Coronary artery (tissue), 2 donors: ENCODE results near the gene MBP.

Experiments used
- DNase-seq: peaks from one replicate; pipeline ENCODE4 v3.0.0-alpha.2; 2017; ENCODE audit warnings: low spot score
- H3K27ac ChIP-seq, 2 donors: fragments of 200-600 bp; sonication (generic); one replicate each; pipeline ENCODE4 v1.5.1; 2016 to 2019
- H3K4me3 ChIP-seq: fragments of 200-600 bp; sonication (generic); 2 replicates; pipeline ENCODE4 v1.5.1; 2016; ENCODE audit warnings: mild to moderate bottlenecking, moderate library complexity
- CTCF ChIP-seq: fragments of 200-600 bp; sonication (generic); IDR thresholded peaks from one replicate; pipeline ENCODE4 v1.5.1; 2019; ENCODE audit warnings: antibody characterized with exemption

Gene MBP

GRCh38 chr18:77098538-77099174 is 33.9 kb downstream of the MBP start:
- DNase-seq: no peak
- peak overlapping the region in 1 of 2 donors; percentile 65 for H3K27ac ChIP-seq
- H3K4me3 ChIP-seq: peak overlapping the region; percentile 42
- TF ChIP-seq CTCF: no peak

GRCh38 chr18:77098029-77098428 is 34.6 kb downstream of the MBP start:
- DNase-seq: no peak
- H3K27ac ChIP-seq: peak overlapping the region in 1 of 2 donors; percentile 65
- TF ChIP-seq CTCF: no peak

GRCh38 chr18:77096936-77097886 is 35.4 kb downstream of the MBP start:
- DNase-seq: no peak
- no peak for TF ChIP-seq CTCF
- Histone ChIP-seq H3K4me3 (no peak overlapping the region), H3K27ac (no peak overlapping the region)

More at GRCh38 chr18:77098029-77098428, 34.6 kb downstream of the MBP start:
- H3K4me3 ChIP-seq: peak overlapping the region; percentile 42

GRCh38 chr18:77095391-77096371 is 36.9 kb downstream of the MBP start:
- TF ChIP-seq CTCF: no peak
- DNase-seq: peak; percentile 29
- no peak overlapping the region for H3K27ac ChIP-seq
- no peak overlapping the region for H3K4me3 ChIP-seq

GRCh38 chr18:77093586-77093985 is 39.0 kb downstream of the MBP start:
- no peak overlapping the region for H3K4me3 ChIP-seq
- H3K27ac ChIP-seq: no peak overlapping the region
- no peak for DNase-seq
- no peak for TF ChIP-seq CTCF

GRCh38 chr18:77093067-77093430 is 39.5 kb downstream of the MBP start:
- Histone ChIP-seq H3K4me3 (no peak overlapping the region), H3K27ac (no peak overlapping the region)
- no peak for DNase-seq
- TF ChIP-seq CTCF: no peak
